Body of pancreas (tissue), 4 donors: ENCODE measurements around the gene ZNF804B. TPM values are rescaled to one million over a fixed set of nuclear protein-coding genes. Genes with fewer than 3 reads are reported as not detected.

ENCODE experiments used
- ATAC-seq: fragments of 150-250 bp; one replicate; pipeline ENCODE4 v1.9.1; 2016
- DNase-seq, 4 donors: peaks; one replicate each; pipeline ENCODE4 v3.0.0-alpha.2; 2019
- H3K27ac ChIP-seq, 4 donors: fragments of 200-600 bp; sonication (generic); 1 replicate in 3 of 4; 2 replicates in 1 of 4; pipeline versions ENCODE4 v1.5.1 to v1.6.1; 2016 to 2019; ENCODE audit warnings: mild to moderate bottlenecking in 1 of 4, mixed read lengths in 1 of 4, moderate library complexity in 1 of 4
- H3K27me3 ChIP-seq, 2 donors: fragments of 200-600 bp; sonication (generic); one replicate each; pipeline ENCODE4 v1.6.0; 2016; ENCODE audit warnings: mild to moderate bottlenecking in 1 of 2
- H3K36me3 ChIP-seq, 2 donors: fragments of 200-600 bp; sonication (generic); replicated peaks in 1 of 2; 2 replicates each; pipeline ENCODE4 v1.5.1; 2016; ENCODE audit warnings: low read depth in 2 of 2; ENCODE audit not compliant: insufficient read depth in 1 of 2
- H3K4me1 ChIP-seq: fragments of 200-600 bp; sonication (generic); one replicate; pipeline ENCODE4 v1.6.0; 2016
- H3K4me3 ChIP-seq, 2 donors: fragments of 200-600 bp; sonication (generic); 1 replicate in 1 of 2; 2 replicates in 1 of 2; pipeline ENCODE4 v1.5.1; 2016 to 2019
- H3K9me3 ChIP-seq, 3 donors: fragments of 200-600 bp; sonication (generic); 1 replicate in 2 of 3; 2 replicates in 1 of 3; pipeline ENCODE4 v1.5.1; 2016
- CTCF ChIP-seq, 7 experiments: fragments of 450-650 bp in 4 of 7; fragments of 200-600 bp in 3 of 7; sonication (generic) in 3 of 7; IDR thresholded peaks; one replicate each; pipeline ENCODE4 v1.5.1; 2016 to 2019; ENCODE audit warnings: antibody characterized with exemption in 7 of 7
- POLR2A ChIP-seq, 3 donors: fragments of 450-650 bp; IDR thresholded peaks; one replicate each; pipeline ENCODE4 v1.6.1; 2016; ENCODE audit warnings: antibody characterized with exemption in 3 of 3, mild to moderate bottlenecking in 2 of 3
- WGBS, 2 donors: methylation state at CpG; one replicate each; pipeline ENCODE4 v1.1.5; 2017; 5-methylcytosine and 5-hydroxymethylcytosine counted together
- intact Hi-C: fragments of 100-400 bp; cut with DNase I; formaldehyde crosslinking; loops from one replicate; pipeline ENCODE4 v1.15.1; 2023
- total RNA-seq, 2 donors: library from RNA; depleted of rRNA; stranded (reverse); fragments of >200 nt; gene quantifications; one replicate each; pipeline ENCODE4 v1.1.0, GENCODE V29; 2016

The ZNF804B gene
- total RNA-seq, 2 donors from 2014 or later = under 0.01 to 4.9 TPM

GRCh38 chr7:89002981-89003956, 243.8 kb downstream of the ZNF804B start:
- Histone ChIP-seq H3K27me3 (no peaks in the 10 kb centered on the region), H3K4me3 (no peak overlapping the region), H3K36me3 (no peaks in the 10 kb centered on the region), H3K27ac (no peak overlapping the region), H3K4me1 (no peaks in the 10 kb centered on the region), H3K9me3 (no peaks in the 10 kb centered on the region)
- no peak for ATAC-seq
- DNase-seq = no peak
- intact Hi-C loops = no loop called here
- TF ChIP-seq POLR2A (IDR thresholded peaks at IDR 0.05) (no peak), CTCF (IDR thresholded peaks at IDR 0.05) (no peak)
- 45 to 54% methylated on average over 4 of the region's 4 CpGs for WGBS, 2 donors

- no peak overlapping the region for H3K4me3 ChIP-seq
- peaks cover 0 to 14% (median 0%) of the 10 kb centered on the region in 3 donors for H3K9me3 ChIP-seq
- WGBS, 2 donors = 82 to 84% methylated on average over 5 of the region's 5 CpGs
- H3K4me1 ChIP-seq = no peaks in the 10 kb centered on the region
- no peaks in the 10 kb centered on the region for H3K36me3 ChIP-seq
- H3K27ac ChIP-seq = no peak overlapping the region
- no peaks in the 10 kb centered on the region for H3K27me3 ChIP-seq
- TF ChIP-seq POLR2A (IDR thresholded peaks at IDR 0.05) = no peak
- no peak for TF ChIP-seq CTCF (IDR thresholded peaks at IDR 0.05)
- DNase-seq = no peak
- intact Hi-C loops = no loop called here
- ATAC-seq = no peak
Observed at GRCh38 chr7:89012016-89012415, 252.5 kb downstream of the ZNF804B start.

- ATAC-seq = no peak
- intact Hi-C loops = no loop called here
Observed at GRCh38 chr7:89017695-89018094, 258.2 kb downstream of the ZNF804B start.

GRCh38 chr7:89021741-89022140, 262.2 kb downstream of the ZNF804B start:
- DNase-seq (no peak), ATAC-seq (no peak)
- Histone ChIP-seq H3K27ac (no peak overlapping the region), H3K4me1 (no peaks in the 10 kb centered on the region), H3K36me3 (no peaks in the 10 kb centered on the region), H3K27me3 (peaks cover 0 to 3% of the 10 kb centered on the region in 2 donors), H3K4me3 (no peak overlapping the region), H3K9me3 (no peaks in the 10 kb centered on the region)
- TF ChIP-seq POLR2A (IDR thresholded peaks at IDR 0.05) (no peak), CTCF (IDR thresholded peaks at IDR 0.05) (no peak)
- 19% methylated on average over 1 of the region's 1 CpG for WGBS, 2 donors
- intact Hi-C loops = no loop called here

More at GRCh38 chr7:89017695-89018094, 258.2 kb downstream of the ZNF804B start:
- H3K4me1 ChIP-seq = no peaks in the 10 kb centered on the region
- H3K36me3 ChIP-seq = no peaks in the 10 kb centered on the region
- H3K27ac ChIP-seq = no peak overlapping the region
- no peak for TF ChIP-seq CTCF (IDR thresholded peaks at IDR 0.05)
- no peak for TF ChIP-seq POLR2A (IDR thresholded peaks at IDR 0.05)
- H3K27me3 ChIP-seq = no peaks in the 10 kb centered on the region
- WGBS, 2 donors = 78 to 84% methylated on average over 3 of the region's 3 CpGs
- no peak overlapping the region for H3K4me3 ChIP-seq
- no peak for DNase-seq
- H3K9me3 ChIP-seq = peaks cover 0 to 4% (median 0%) of the 10 kb centered on the region in 3 donors
